Glomerular visceral epithelial cell (primary cell): ENCODE results near the gene ERG.

Experiments used
- DNase-seq: peaks from one replicate; pipeline ENCODE4 v3.0.0-alpha.2; 2016; ENCODE audit errors: extremely low spot score

Gene ERG

DNA sequence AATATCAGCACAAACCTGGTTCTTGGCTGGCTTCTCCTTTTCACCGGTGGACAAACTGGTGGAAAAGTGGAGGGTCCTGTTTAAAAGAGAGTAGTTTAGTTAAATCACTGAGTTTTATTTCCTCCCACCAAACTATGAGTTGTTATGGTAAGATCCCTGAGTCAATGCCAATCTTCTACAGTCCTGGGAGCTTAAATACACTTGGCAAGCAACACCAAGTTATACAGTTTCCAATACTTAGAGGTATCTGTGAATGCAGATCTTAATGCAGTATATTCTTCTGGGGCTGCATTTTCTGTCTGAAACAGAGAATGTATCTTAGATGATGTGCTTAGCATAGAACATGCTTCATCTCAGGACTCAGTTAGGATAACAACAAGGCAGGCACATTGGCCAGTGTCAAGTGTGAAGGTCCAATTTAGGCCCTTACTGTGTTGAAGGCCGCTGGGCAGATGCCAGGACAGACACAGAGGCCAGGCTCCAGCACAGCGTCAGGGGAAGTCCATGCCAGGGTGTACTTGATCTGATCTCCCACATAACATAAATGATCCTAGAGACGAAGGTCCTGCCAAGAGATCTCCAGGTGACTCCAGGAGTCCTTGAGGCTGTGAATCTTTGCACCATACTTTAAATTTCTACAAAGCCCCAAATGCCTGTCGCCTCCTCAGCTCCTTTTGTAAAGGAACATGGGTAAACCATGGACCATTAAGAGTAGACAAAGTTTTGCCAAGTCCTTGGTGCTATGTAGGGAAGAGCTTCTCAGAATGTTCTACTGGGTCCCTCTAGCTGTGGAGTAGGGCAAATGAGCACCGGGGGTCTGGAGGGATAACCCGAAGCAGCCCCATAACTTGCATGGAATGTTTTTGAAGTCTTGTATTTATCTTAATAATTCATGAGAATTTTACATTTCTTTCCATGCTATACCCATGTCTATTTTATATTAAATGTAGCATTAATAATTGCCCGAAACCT, 164.7 kb downstream of the ERG start:
- DNase-seq = no peak

DNA sequence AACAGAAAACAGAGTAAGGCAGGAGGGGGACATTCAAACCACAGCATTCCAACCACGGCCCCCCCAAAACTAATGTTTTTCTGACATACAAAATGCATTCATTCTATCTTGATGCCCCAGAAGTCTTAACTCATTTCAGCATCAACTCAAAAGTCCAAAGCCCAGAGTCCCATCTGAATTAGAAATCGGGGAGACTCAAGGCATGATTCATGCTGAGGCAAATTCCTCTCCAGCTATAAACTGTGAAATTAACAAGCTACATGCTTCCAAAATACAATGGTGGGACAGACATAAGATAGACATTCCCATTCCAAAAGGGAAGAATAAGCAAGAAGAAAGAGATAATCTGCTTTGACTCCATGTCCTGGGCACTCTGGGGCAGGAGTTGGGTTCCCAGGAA, 167.6 kb downstream of the ERG start:
- no peak for DNase-seq
